ENCODE results near the gene BLM.

BLM gene

GRCh38 chr15:90690585-90690984, 26.6 kb upstream of the BLM start:
- H3F3A ChIP-seq (ENCODE audit: low read depth) = peaks cover 12% of the 10 kb centered on the region

GRCh38 chr15:90691369-90691768, 25.8 kb upstream of the BLM start:
- TF ChIP-seq CTCF (conservative IDR thresholded peaks at IDR 0.05; ENCODE audit: low read length) = peak; percentile 23
- no peak for TF ChIP-seq EZH2phosphoT487 (IDR thresholded peaks at IDR 0.05; ENCODE audit: borderline replicate concordance)
- no peak overlapping the region for H2AFZ ChIP-seq (ENCODE audit: low read length)
- H4K20me1 ChIP-seq (ENCODE audit: insufficient read depth, low read length, poor library complexity, severe bottlenecking) = no peaks in the 10 kb centered on the region
- H3K9me2 ChIP-seq (replicated peaks; ENCODE audit: low read depth, low read length) = no peaks in the 10 kb centered on the region
- no peak overlapping the region for H3K4me3 ChIP-seq (ENCODE audit: low read length, poor library complexity, severe bottlenecking)
- H3K36me3 ChIP-seq (ENCODE audit: insufficient read depth, low read length) = no peaks in the 10 kb centered on the region
- peak overlapping the region; percentile 31 for H3K9ac ChIP-seq (ENCODE audit: low read depth, low read length, poor library complexity, severe bottlenecking)
- H3K9me3 ChIP-seq (ENCODE audit: insufficient read depth, low read depth, low read length) = peaks cover 10% of the 10 kb centered on the region; the same call in 1 of the 2 replicates
- peaks cover 10% of the 10 kb centered on the region for H3F3A ChIP-seq (ENCODE audit: low read depth)
- no peaks in the 10 kb centered on the region for H3K79me2 ChIP-seq (ENCODE audit: insufficient read depth, low read length)
- no peak overlapping the region for H3K4me2 ChIP-seq (ENCODE audit: low read depth, low read length, poor library complexity, severe bottlenecking)
- peaks cover 53% of the 10 kb centered on the region for H3K4me1 ChIP-seq (ENCODE audit: insufficient read depth, low read length, poor library complexity, severe bottlenecking)
- H3K27me3 ChIP-seq (ENCODE audit: insufficient read depth, low read length, poor library complexity, severe bottlenecking) = no peaks in the 10 kb centered on the region

More at GRCh38 chr15:90690585-90690984, 26.6 kb upstream of the BLM start:
- TF ChIP-seq EZH2phosphoT487 (IDR thresholded peaks at IDR 0.05; ENCODE audit: borderline replicate concordance) (no peak), CTCF (conservative IDR thresholded peaks at IDR 0.05; ENCODE audit: low read length) (no peak)
- Histone ChIP-seq H4K20me1 (ENCODE audit: insufficient read depth, low read length, poor library complexity, severe bottlenecking) (no peaks in the 10 kb centered on the region), H3K79me2 (ENCODE audit: insufficient read depth, low read length) (no peaks in the 10 kb centered on the region), H2AFZ (ENCODE audit: low read length) (peak overlapping the region; percentile 43; the same call in 1 of the 2 replicates), H3K9ac (ENCODE audit: low read depth, low read length, poor library complexity, severe bottlenecking) (peak overlapping the region; percentile 13), H3K9me2 (replicated peaks; ENCODE audit: low read depth, low read length) (no peaks in the 10 kb centered on the region), H3K4me2 (ENCODE audit: low read depth, low read length, poor library complexity, severe bottlenecking) (no peak overlapping the region), H3K9me3 (ENCODE audit: insufficient read depth, low read depth, low read length) (peaks cover 10% of the 10 kb centered on the region; the same call in 1 of the 2 replicates), H3K4me1 (ENCODE audit: insufficient read depth, low read length, poor library complexity, severe bottlenecking) (peaks cover 61% of the 10 kb centered on the region), H3K36me3 (ENCODE audit: insufficient read depth, low read length) (no peaks in the 10 kb centered on the region), H3K4me3 (ENCODE audit: low read length, poor library complexity, severe bottlenecking) (no peak overlapping the region), H3K27me3 (ENCODE audit: insufficient read depth, low read length, poor library complexity, severe bottlenecking) (no peaks in the 10 kb centered on the region)

DNA sequence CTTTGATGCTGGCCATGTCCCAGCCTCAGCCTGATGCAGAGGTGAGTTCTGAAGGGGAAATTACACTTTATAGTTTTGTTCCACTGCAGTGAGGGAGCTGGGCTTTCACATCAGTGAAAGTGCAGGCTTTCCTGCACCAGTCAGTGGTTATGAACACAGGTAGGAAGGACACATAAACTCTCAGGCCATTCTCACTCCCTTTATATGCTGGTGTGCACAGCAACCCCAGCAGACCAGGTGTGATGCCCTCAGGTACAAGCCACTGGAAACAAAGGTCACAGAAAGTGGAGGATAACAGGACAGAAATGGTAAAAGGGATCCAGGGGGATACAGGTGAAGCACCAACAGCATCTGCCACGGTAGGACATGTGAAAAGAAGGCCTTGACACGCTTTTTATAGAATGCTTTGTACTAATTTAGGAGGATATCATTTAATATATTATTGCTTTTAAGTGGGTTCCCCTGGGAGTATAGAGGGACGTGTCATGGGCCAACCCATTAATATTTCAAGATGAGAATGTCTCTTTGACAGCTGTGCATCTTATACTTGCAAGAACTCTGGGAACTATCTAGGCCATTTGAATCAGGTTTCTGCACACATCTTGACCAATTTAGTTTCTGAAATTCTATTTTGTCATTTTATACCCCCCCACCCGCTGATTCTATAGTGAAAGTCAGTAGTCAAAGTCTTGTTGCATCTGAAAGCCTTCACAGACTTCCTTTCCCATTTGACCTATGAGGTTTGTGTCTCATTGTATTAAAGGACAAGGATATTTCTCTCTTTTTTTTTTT, 25.0 kb upstream of the BLM start:
- Histone ChIP-seq H3K9ac (ENCODE audit: low read depth, low read length, poor library complexity, severe bottlenecking) (peak overlapping the region; percentile 31), H3K27me3 (ENCODE audit: insufficient read depth, low read length, poor library complexity, severe bottlenecking) (no peaks in the 10 kb centered on the region), H2AFZ (ENCODE audit: low read length) (no peak overlapping the region), H3K9me2 (replicated peaks; ENCODE audit: low read depth, low read length) (no peaks in the 10 kb centered on the region), H4K20me1 (ENCODE audit: insufficient read depth, low read length, poor library complexity, severe bottlenecking) (no peaks in the 10 kb centered on the region), H3K4me2 (ENCODE audit: low read depth, low read length, poor library complexity, severe bottlenecking) (no peak overlapping the region), H3K4me1 (ENCODE audit: insufficient read depth, low read length, poor library complexity, severe bottlenecking) (peaks cover 49% of the 10 kb centered on the region), H3F3A (ENCODE audit: low read depth) (peaks cover 3% of the 10 kb centered on the region; the same call in 1 of the 2 replicates), H3K36me3 (ENCODE audit: insufficient read depth, low read length) (no peaks in the 10 kb centered on the region), H3K9me3 (ENCODE audit: insufficient read depth, low read depth, low read length) (peaks cover 10% of the 10 kb centered on the region; the same call in 1 of the 2 replicates), H3K79me2 (ENCODE audit: insufficient read depth, low read length) (no peaks in the 10 kb centered on the region), H3K4me3 (ENCODE audit: low read length, poor library complexity, severe bottlenecking) (no peak overlapping the region)
- no peak for TF ChIP-seq CTCF (conservative IDR thresholded peaks at IDR 0.05; ENCODE audit: low read length)
